DOHH2 (cell line): ENCODE data around the gene PHF24.
A peak's percentile ranks its signal among the peaks of the same experiment; 100 is the strongest.

Experiments
- EZH2phosphoT487 ChIP-seq: fragments of 200-600 bp; sonication (generic); IDR thresholded peaks from 2 replicates; pipeline ENCODE4 v1.6.1; 2017; ENCODE audit warnings: borderline replicate concordance, mild to moderate bottlenecking, antibody characterized with exemption, low read length, moderate library complexity, mixed read lengths
- TF ChIP-seq, protein P1 (sequence below): fragments of 200-600 bp; sonication (generic); IDR thresholded peaks from one replicate; pipeline ENCODE4 v1.5.1; 2014; ENCODE audit warnings: antibody characterized with exemption, mild to moderate bottlenecking, low read depth, low read length; ENCODE audit not compliant: poor library complexity, severe bottlenecking

DNA sequence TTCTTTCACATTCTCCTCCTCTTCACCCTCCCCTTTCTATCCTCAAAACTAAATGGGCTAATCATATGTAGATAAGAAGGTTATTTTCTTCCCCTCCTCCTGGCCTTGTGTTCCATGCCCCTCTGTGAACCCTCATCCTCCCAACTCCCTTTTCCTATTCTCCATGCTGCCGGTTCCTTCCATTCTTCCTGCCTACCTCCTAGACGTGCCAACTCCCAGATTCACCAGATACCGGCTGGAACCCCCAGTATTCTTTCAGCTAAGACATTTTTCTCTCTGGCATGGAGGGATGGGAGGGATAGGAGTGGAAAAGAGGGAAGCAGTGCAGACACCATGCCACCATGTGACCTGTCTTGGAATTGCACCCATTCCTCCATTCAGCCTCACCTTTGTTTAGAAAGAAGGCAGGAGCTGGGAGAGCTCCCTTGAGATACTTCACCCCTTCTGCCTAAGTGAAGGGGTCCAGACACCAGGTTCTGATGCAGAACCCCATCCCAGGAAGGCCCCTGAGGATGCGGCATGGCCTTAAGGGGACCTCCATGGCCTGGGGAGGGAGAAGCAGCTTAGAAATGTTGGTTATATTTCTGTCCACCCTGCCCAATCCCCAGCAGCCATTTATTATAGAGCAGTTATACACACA is 36.3 kb downstream of the PHF24 start:
- TF ChIP-seq, protein P1, sequence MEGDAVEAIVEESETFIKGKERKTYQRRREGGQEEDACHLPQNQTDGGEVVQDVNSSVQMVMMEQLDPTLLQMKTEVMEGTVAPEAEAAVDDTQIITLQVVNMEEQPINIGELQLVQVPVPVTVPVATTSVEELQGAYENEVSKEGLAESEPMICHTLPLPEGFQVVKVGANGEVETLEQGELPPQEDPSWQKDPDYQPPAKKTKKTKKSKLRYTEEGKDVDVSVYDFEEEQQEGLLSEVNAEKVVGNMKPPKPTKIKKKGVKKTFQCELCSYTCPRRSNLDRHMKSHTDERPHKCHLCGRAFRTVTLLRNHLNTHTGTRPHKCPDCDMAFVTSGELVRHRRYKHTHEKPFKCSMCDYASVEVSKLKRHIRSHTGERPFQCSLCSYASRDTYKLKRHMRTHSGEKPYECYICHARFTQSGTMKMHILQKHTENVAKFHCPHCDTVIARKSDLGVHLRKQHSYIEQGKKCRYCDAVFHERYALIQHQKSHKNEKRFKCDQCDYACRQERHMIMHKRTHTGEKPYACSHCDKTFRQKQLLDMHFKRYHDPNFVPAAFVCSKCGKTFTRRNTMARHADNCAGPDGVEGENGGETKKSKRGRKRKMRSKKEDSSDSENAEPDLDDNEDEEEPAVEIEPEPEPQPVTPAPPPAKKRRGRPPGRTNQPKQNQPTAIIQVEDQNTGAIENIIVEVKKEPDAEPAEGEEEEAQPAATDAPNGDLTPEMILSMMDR = peak; percentile 75
- TF ChIP-seq EZH2phosphoT487 = no peak
